Endothelial cell of umbilical vein (primary cell): ENCODE results near the gene RIPOR3. TPM values are rescaled to one million over a fixed set of nuclear protein-coding genes. Genes with fewer than 3 reads are reported as not detected.

Experiments used
- BruUV-seq: library from RNA; stranded (reverse); fragments of 400-500 nt; replicated peaks from 2 replicates; lab custom pipeline; 2021; lab: Mats Ljungman, UMichigan
- CTCF ChIA-PET: fragments of 300-600, 350-600 bp; sonication (Branson Sonifier 250); formaldehyde crosslinking; loops from one replicate; lab custom pipeline; 2021; ENCODE audit warnings: antibody characterized with exemption, inconsistent platforms; lab: Charles Lee
- POLR2A ChIA-PET: fragments of 300-600, 350-600 bp; sonication (Branson Sonifier 250); formaldehyde crosslinking; loops from one replicate; lab custom pipeline; 2021; ENCODE audit warnings: antibody characterized with exemption, inconsistent platforms; lab: Charles Lee
- DNase-seq: peaks from one replicate; pipeline ENCODE4 v3.0.0-alpha.2; 2011; ENCODE audit warnings: low read depth, low spot score
- FAIRE-seq: peaks from 2 replicates; lab custom pipeline; 2011; peaks lifted over from hg19 to GRCh38; lab: Jason Lieb, UNC
- H2AFZ ChIP-seq: 2 replicates; pipeline ENCODE4 v1.6.0; 2012; ENCODE audit warnings: low read depth, low read length, control low read depth, inconsistent platforms
- H3K27ac ChIP-seq: 2 replicates; pipeline ENCODE4 v1.5.1; 2011; ENCODE audit warnings: low read depth, mild to moderate bottlenecking, control low read depth, low read length, moderate library complexity; ENCODE audit not compliant: insufficient read depth
- H3K27me3 ChIP-seq, 2 experiments: 2 replicates each; pipeline versions ENCODE4 v1.6.0 to v1.6.1; 2011; ENCODE audit warnings: low read length in 2 of 2, mixed read lengths in 1 of 2; ENCODE audit not compliant: control insufficient read depth in 2 of 2, insufficient read depth in 2 of 2
- H3K36me3 ChIP-seq, 2 experiments: 2 replicates in 1 of 2; 3 replicates in 1 of 2; pipeline ENCODE4 v1.5.1; 2011; ENCODE audit warnings: low read length in 2 of 2, mild to moderate bottlenecking in 1 of 2, moderate library complexity in 1 of 2; ENCODE audit not compliant: control insufficient read depth in 2 of 2, insufficient read depth in 2 of 2; ENCODE audit errors: extremely low read depth in 1 of 2
- H3K4me1 ChIP-seq: 3 replicates; pipeline ENCODE4 v1.5.1; 2011; ENCODE audit warnings: mild to moderate bottlenecking, low read length; ENCODE audit not compliant: control insufficient read depth, insufficient read depth; ENCODE audit errors: extremely low read depth
- H3K4me2 ChIP-seq: 2 replicates; pipeline ENCODE4 v1.6.1; 2011; ENCODE audit warnings: low read length, control low read depth, mixed read lengths; ENCODE audit not compliant: insufficient read depth
- H3K4me3 ChIP-seq, 3 experiments: fragments of 200-600 bp in 1 of 3; sonication (generic), shearing (Covaris generic) in 1 of 3; replicated peaks in 1 of 3; 2 replicates each; pipeline ENCODE4 v1.5.1; 2011 to 2016; ENCODE audit warnings: control low read depth in 3 of 3, low read length in 3 of 3, mild to moderate bottlenecking in 2 of 3, inconsistent platforms in 1 of 3, low read depth in 1 of 3, moderate library complexity in 1 of 3; ENCODE audit not compliant: insufficient read depth in 1 of 3
- H3K79me2 ChIP-seq: 2 replicates; pipeline ENCODE4 v1.6.0; 2012; ENCODE audit warnings: low read length, inconsistent platforms; ENCODE audit not compliant: control insufficient read depth, insufficient read depth
- H3K9ac ChIP-seq: replicated peaks from 2 replicates; pipeline ENCODE3; 2011; ENCODE audit warnings: low read length, control low read depth; ENCODE audit not compliant: insufficient read depth; ENCODE audit errors: extremely low read depth
- H3K9me1 ChIP-seq: replicated peaks from 3 replicates; pipeline ENCODE4 v1.6.0; 2011; ENCODE audit warnings: mild to moderate bottlenecking, low read length; ENCODE audit not compliant: control insufficient read depth, insufficient read depth; ENCODE audit errors: extremely low read depth
- H3K9me3 ChIP-seq: replicated peaks from 2 replicates; pipeline ENCODE4 v1.5.1; 2012; ENCODE audit warnings: low read length, inconsistent platforms; ENCODE audit not compliant: control insufficient read depth, insufficient read depth
- H4K20me1 ChIP-seq: replicated peaks from 2 replicates; pipeline ENCODE3; 2011; ENCODE audit warnings: mild to moderate bottlenecking, low read length; ENCODE audit not compliant: control insufficient read depth, insufficient read depth; ENCODE audit errors: extremely low read depth
- EZH2 ChIP-seq: IDR thresholded peaks from 2 replicates; pipeline ENCODE4 v1.6.1; 2012; ENCODE audit warnings: borderline replicate concordance, low read depth, mild to moderate bottlenecking, moderate library complexity, low read length, inconsistent platforms; ENCODE audit not compliant: severe bottlenecking
- FOS ChIP-seq: IDR thresholded peaks from 2 replicates; pipeline ENCODE4 v1.6.1; 2011; ENCODE audit warnings: mild to moderate bottlenecking, low read length, moderate library complexity, borderline replicate concordance; ENCODE audit not compliant: insufficient read depth
- GATA2 ChIP-seq: IDR thresholded peaks from 2 replicates; pipeline ENCODE4 v1.7.0; 2011; ENCODE audit warnings: low read depth, mild to moderate bottlenecking, moderate library complexity, mixed read lengths, low read length; ENCODE audit not compliant: insufficient read length, insufficient read depth
- JUN ChIP-seq: IDR thresholded peaks from 2 replicates; pipeline ENCODE4 v1.6.1; 2011; ENCODE audit warnings: borderline replicate concordance, low read depth; ENCODE audit not compliant: insufficient read length, insufficient read depth
- MYC ChIP-seq: IDR thresholded peaks from one replicate; pipeline ENCODE4 v1.6.1; 2011; ENCODE audit warnings: mild to moderate bottlenecking, low read depth, low read length
- POLR2A ChIP-seq: IDR thresholded peaks from 2 replicates; pipeline ENCODE4 v1.6.1; 2012; ENCODE audit warnings: low read depth, mild to moderate bottlenecking, control low read depth, low read length
- POLR2AphosphoS5 ChIP-seq: IDR thresholded peaks from 2 replicates; pipeline ENCODE4 v1.6.1; 2012; ENCODE audit warnings: low read depth, mild to moderate bottlenecking, control low read depth, low read length, moderate library complexity; ENCODE audit not compliant: insufficient read depth
- dilution Hi-C: fragments of 300-500 bp; cut with MboI; formaldehyde crosslinking; loops from one replicate; pipeline ENCODE4 v1.15.0; 2019; ENCODE audit warnings: low sequenced_read_pairs; ENCODE audit not compliant: extremely low pct_ligation_motif_present
- intact Hi-C: fragments of 100-400 bp; cut with micrococcal nuclease; formaldehyde crosslinking; loops from one replicate; pipeline ENCODE4 v1.10.0; 2022
- polyA plus RNA-seq, 4 experiments: library from polyadenylated mRNA; depleted of rRNA in 3 of 4; stranded (reverse) in 3 of 4; unstranded in 1 of 4; fragments of >200 nt; gene quantifications; 2 replicates each; pipeline versions ENCODE4 v1.2.1 to v1.2.3, GENCODE V29; 2011 to 2012; ENCODE audit warnings: missing spikeins in 1 of 4
- total RNA-seq: library from RNA; stranded (reverse); gene quantifications from 2 replicates; pipeline ENCODE4 v1.2.3, GENCODE V29; 2021
- TF ChIP-seq, protein P1 (sequence below): IDR thresholded peaks from 2 replicates; pipeline ENCODE4 v1.6.1; 2011; ENCODE audit not compliant: insufficient read depth, insufficient read length
- TF ChIP-seq, protein P2 (sequence below), 2 donors: IDR thresholded peaks; 1 replicate in 1 of 2; 2 replicates in 1 of 2; pipeline ENCODE4 v1.5.1; 2011; ENCODE audit warnings: low read length in 2 of 2, mild to moderate bottlenecking in 2 of 2, moderate library complexity in 2 of 2, control low read depth in 1 of 2, inconsistent platforms in 1 of 2, low read depth in 1 of 2; ENCODE audit not compliant: insufficient read depth in 1 of 2; ENCODE audit errors: extremely low read depth in 1 of 2

The RIPOR3 gene
- total and polyA plus RNA-seq, 2 donors (not counting 3 experiments of a cell fraction or from before 2014, with no cell fraction given): not detected

GRCh38 chr20:50728981-50729874, 37.9 kb upstream of the RIPOR3 start:
- no peak overlapping the region for H3K4me3 ChIP-seq
- H3K36me3 ChIP-seq: no peaks in the 10 kb centered on the region
- no peak overlapping the region for H2AFZ ChIP-seq
- no peaks in the 10 kb centered on the region for H3K79me2 ChIP-seq
- no peaks in the 10 kb centered on the region for H3K9me1 ChIP-seq
- no peak for DNase-seq
- H3K27ac ChIP-seq: no peak overlapping the region
- peaks cover 24 to 26% of the 10 kb centered on the region in 2 experiments for H3K27me3 ChIP-seq
- TF ChIP-seq, protein P1, sequence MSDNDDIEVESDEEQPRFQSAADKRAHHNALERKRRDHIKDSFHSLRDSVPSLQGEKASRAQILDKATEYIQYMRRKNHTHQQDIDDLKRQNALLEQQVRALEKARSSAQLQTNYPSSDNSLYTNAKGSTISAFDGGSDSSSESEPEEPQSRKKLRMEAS: no peak
- TF ChIP-seq POLR2A (no peak), JUN (peak; percentile 53), MYC (no peak)
- intact Hi-C loops (no loop called here), dilution Hi-C loops (no loop called here)
- no peak overlapping the region for H3K9ac ChIP-seq
- H4K20me1 ChIP-seq: no peaks in the 10 kb centered on the region
- no peaks in the 10 kb centered on the region for H3K9me3 ChIP-seq
- POLR2A ChIA-PET: no interaction called here
- no TSS peak for BruUV-seq
- H3K4me2 ChIP-seq: no peak overlapping the region
- no peak for FAIRE-seq
- no peaks in the 10 kb centered on the region for H3K4me1 ChIP-seq
- CTCF ChIA-PET: interaction anchor here (0.6 to 3.4 kb wide), 4 partner anchors 15 to 765 kb away, joined by 3 to 25 read pairs (median 4); no protein-coding TSS in a partner anchor

GRCh38 chr20:50728486-50728980, 37.2 kb upstream of the RIPOR3 start:
- intact Hi-C loops: no loop called here
- Histone ChIP-seq H3K36me3 (no peaks in the 10 kb centered on the region), H3K79me2 (no peaks in the 10 kb centered on the region), H3K9me1 (no peaks in the 10 kb centered on the region), H3K9me3 (no peaks in the 10 kb centered on the region), H3K4me3 (no peak overlapping the region), H3K27ac (no peak overlapping the region), H3K9ac (no peak overlapping the region), H3K27me3 (peaks cover 24 to 26% of the 10 kb centered on the region in 2 experiments), H3K4me1 (no peaks in the 10 kb centered on the region), H2AFZ (no peak overlapping the region), H4K20me1 (no peaks in the 10 kb centered on the region), H3K4me2 (no peak overlapping the region)
- dilution Hi-C loops: no loop called here
- BruUV-seq: no TSS peak
- no peak for TF ChIP-seq POLR2A
- no peak for TF ChIP-seq GATA2
- TF ChIP-seq POLR2AphosphoS5: no peak
- TF ChIP-seq EZH2: no peak
- TF ChIP-seq, protein P2, sequence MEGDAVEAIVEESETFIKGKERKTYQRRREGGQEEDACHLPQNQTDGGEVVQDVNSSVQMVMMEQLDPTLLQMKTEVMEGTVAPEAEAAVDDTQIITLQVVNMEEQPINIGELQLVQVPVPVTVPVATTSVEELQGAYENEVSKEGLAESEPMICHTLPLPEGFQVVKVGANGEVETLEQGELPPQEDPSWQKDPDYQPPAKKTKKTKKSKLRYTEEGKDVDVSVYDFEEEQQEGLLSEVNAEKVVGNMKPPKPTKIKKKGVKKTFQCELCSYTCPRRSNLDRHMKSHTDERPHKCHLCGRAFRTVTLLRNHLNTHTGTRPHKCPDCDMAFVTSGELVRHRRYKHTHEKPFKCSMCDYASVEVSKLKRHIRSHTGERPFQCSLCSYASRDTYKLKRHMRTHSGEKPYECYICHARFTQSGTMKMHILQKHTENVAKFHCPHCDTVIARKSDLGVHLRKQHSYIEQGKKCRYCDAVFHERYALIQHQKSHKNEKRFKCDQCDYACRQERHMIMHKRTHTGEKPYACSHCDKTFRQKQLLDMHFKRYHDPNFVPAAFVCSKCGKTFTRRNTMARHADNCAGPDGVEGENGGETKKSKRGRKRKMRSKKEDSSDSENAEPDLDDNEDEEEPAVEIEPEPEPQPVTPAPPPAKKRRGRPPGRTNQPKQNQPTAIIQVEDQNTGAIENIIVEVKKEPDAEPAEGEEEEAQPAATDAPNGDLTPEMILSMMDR (IDR thresholded peaks at IDR 0.05; ENCODE audit: extremely low read depth in 1 of 2, insufficient read depth in 1 of 2, low read depth in 1 of 2, low read length in 2 of 2): no peak
- TF ChIP-seq MYC: no peak
- TF ChIP-seq, protein P1: no peak
- no peak for TF ChIP-seq FOS
- TF ChIP-seq JUN: no peak
- CTCF ChIA-PET: interaction anchor here (0.8 to 3.4 kb wide), 4 partner anchors 11 to 103 kb away, joined by 3 to 25 read pairs (median 3); no protein-coding TSS in a partner anchor
- no peak for FAIRE-seq
- POLR2A ChIA-PET: no interaction called here
- no peak for DNase-seq
